Activated CD4-positive, alpha-beta T cell treated with anti-CD3 and anti-CD28 coated beads, Interleukin-2, amount 10 ng/mL, durations not matched to agents 7 days and 5 days (primary cell): ENCODE measurements around the gene GNAI2. TPM values are rescaled to one million over a fixed set of nuclear protein-coding genes. Genes with fewer than 3 reads are reported as not detected.
A peak's percentile ranks its signal among the peaks of the same experiment; 100 is the strongest.
"Not testable (repeated sequence)": the region's sequence is repeated elsewhere in the genome, so short reads cannot be mapped to it uniquely, and the experiment has no call there.

ENCODE experiments used
- CTCF ChIA-PET: fragments of 350-600 bp; sonication (Branson Sonifier 250); formaldehyde crosslinking; loops from one replicate; lab custom pipeline; 2021; ENCODE audit warnings: antibody characterized with exemption; lab: Charles Lee
- POLR2A ChIA-PET: fragments of 350-600 bp; sonication (Branson Sonifier 250); formaldehyde crosslinking; loops from one replicate; lab custom pipeline; 2021; ENCODE audit warnings: antibody characterized with exemption; lab: Charles Lee
- DNase-seq: peaks from one replicate; pipeline ENCODE4 v3.0.0-alpha.2; 2020
- H3K27ac Mint-ChIP-seq: one replicate; pipeline ENCODE4 v1.8.0; 2021; ENCODE audit warnings: mild to moderate bottlenecking, moderate library complexity, mixed read lengths
- H3K27me3 Mint-ChIP-seq: one replicate; pipeline ENCODE4 v1.8.0; 2021; ENCODE audit warnings: mixed read lengths
- H3K36me3 Mint-ChIP-seq: one replicate; pipeline ENCODE4 v1.8.0; 2021; ENCODE audit warnings: low read depth, mixed read lengths
- H3K4me1 Mint-ChIP-seq: one replicate; pipeline ENCODE4 v1.8.0; 2021; ENCODE audit warnings: mixed read lengths
- H3K4me3 Mint-ChIP-seq: one replicate; pipeline ENCODE4 v1.8.0; 2021; ENCODE audit warnings: mild to moderate bottlenecking, moderate library complexity, mixed read lengths
- H3K9me3 Mint-ChIP-seq: one replicate; pipeline ENCODE4 v1.8.0; 2021; ENCODE audit warnings: mixed read lengths
- total RNA-seq, 2 experiments: library from RNA; stranded (reverse); gene quantifications; one replicate each; pipeline ENCODE4 v1.2.3, GENCODE V29; 2021

Gene GNAI2
- total RNA-seq, 2 experiments from 2014 or later, result 489 to 524 TPM

DNA sequence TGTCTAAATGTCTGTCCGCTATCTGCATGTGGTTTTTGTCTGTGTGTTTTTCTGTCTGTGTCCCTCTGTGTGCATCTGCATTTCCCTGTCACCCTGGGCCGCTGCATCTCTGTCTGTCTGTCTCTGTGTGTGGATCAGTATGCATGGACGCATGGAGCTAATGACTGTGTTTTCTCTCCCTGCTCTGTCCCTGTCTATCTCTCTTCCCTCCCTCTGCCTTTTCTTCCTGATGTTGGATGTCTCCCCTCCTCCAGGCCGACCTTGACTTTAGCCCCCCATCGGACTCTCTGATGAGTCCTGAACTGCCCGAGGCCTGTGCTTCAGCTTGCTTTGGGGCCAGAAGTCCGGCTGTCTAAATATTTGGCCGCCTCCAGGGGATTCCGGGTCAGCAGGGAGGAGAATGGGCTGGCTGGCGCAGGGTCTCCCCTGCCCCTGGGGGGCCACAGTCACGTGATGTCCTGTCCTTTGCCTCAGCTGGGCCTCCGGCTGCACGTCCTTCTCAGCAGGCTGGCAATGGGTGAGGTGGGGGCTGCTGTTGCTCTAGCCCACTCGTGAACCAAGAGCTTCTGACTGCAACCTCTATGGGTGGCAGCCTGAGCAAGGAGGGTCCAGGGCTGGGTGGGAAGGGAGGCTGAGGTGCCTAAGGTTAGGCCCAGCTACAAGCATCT lies 27.2 kb upstream of the GNAI2 start:
- Mint-ChIP-seq H3K36me3 (no peaks in the 10 kb centered on the region), H3K9me3 (no peaks in the 10 kb centered on the region), H3K4me1 (peaks cover 2% of the 10 kb centered on the region), H3K27ac (no peak overlapping the region), H3K4me3 (no peak overlapping the region), H3K27me3 (peaks cover 30% of the 10 kb centered on the region)
- CTCF ChIA-PET, result interaction anchor here (0.6 to 4.5 kb wide), 4 partner anchors 9 to 146 kb away, joined by 3 to 27 read pairs (median 13); no protein-coding TSS in a partner anchor
- no peak for DNase-seq
- POLR2A ChIA-PET, result no interaction called here

DNA sequence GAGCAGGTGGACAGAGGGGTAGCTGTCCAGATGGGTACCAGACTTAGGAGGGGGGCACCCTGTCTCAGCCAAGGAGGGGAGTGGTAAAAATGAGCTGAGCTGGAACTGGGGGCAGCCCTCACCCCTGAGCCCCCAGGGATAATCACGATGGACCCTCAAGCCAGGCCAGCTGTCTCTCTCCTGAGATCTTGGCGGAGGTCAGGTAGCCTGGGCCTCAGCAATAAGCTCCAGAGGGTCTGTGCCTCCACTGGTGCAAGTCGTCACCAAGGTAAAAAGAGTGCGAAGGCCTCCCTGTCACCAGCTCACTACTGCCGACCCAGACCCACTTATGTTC lies 25.9 kb upstream of the GNAI2 start:
- POLR2A ChIA-PET, result no interaction called here
- H3K27ac Mint-ChIP-seq, result no peak overlapping the region

DNA sequence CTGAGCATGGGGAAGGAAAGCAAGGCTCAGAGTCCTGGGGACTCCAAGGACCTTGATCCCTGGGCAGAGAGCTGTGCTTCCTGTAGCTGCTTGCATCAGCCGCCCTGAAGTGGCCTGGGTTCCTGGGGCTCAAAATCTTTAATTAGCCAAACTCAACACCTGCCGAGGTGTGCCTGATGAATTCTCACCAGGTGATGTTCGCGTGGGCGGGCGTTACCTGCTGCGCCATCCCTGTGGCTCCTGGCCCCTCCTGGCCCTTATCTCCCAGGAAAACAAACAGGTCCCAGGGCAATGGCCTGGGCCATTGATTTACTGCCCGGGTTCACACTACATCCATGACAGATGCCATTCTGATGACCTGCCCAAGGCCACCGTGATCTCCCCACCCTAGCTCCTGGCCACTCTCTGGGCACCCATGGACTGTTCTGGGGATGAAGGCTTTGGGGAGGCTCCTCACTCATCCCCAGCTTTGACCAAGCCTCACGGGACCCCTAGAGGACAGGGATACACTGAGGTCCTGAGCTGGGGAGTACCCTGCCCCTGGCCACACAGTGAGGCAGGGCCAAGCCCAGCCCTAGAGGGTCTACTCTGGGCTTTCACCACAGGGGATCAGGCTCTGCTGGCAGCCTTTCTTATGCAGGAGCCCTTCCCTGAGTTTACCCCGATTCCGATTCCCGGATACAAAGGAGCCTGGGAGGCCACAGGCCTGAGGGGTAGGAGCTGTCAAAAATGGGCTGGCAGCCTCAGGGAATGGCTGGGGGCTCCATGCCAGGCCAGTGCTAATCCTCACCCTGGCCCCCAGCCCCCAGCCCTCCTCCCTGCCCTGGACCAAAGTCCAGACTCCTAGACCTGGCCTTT lies 25.3 kb upstream of the GNAI2 start:
- H3K27me3 Mint-ChIP-seq, result peaks cover 20% of the 10 kb centered on the region
- H3K9me3 Mint-ChIP-seq, result no peaks in the 10 kb centered on the region
- CTCF ChIA-PET, result interaction anchor here (0.7 to 4.5 kb wide), 8 partner anchors 8 to 64 kb away, joined by 3 to 27 read pairs (median 4); no protein-coding TSS in a partner anchor
- H3K4me3 Mint-ChIP-seq, result no peak overlapping the region
- no peaks in the 10 kb centered on the region for H3K36me3 Mint-ChIP-seq
- no peaks in the 10 kb centered on the region for H3K4me1 Mint-ChIP-seq
- no peak overlapping the region for H3K27ac Mint-ChIP-seq
- POLR2A ChIA-PET, result no interaction called here
- DNase-seq, result no peak

More for the DNA sequence above, 25.9 kb upstream of the GNAI2 start:
- no peak overlapping the region for H3K4me3 Mint-ChIP-seq
- H3K27me3 Mint-ChIP-seq, result peaks cover 21% of the 10 kb centered on the region
- H3K36me3 Mint-ChIP-seq, result no peaks in the 10 kb centered on the region
- no peak for DNase-seq
- CTCF ChIA-PET, result interaction anchor here (0.7 to 4.5 kb wide), 5 partner anchors 9 to 78 kb away, joined by 3 to 27 read pairs (median 5); no protein-coding TSS in a partner anchor
- no peaks in the 10 kb centered on the region for H3K4me1 Mint-ChIP-seq
- H3K9me3 Mint-ChIP-seq, result no peaks in the 10 kb centered on the region

GRCh38 chr3:50211368-50211717 lies 24.7 kb upstream of the GNAI2 start:
- POLR2A ChIA-PET, H3K9me3 Mint-ChIP-seq, DNase-seq, H3K4me3 Mint-ChIP-seq, H3K36me3 Mint-ChIP-seq, H3K4me1 Mint-ChIP-seq, H3K27ac Mint-ChIP-seq: not testable (repeated sequence)
- CTCF ChIA-PET, result interaction anchor here (0.7 to 4.5 kb wide), 8 partner anchors 8 to 303 kb away, joined by 3 to 27 read pairs (median 3); no protein-coding TSS in a partner anchor
- H3K27me3 Mint-ChIP-seq, result peaks cover 15% of the 10 kb centered on the region

- POLR2A ChIA-PET, result no interaction called here
- Mint-ChIP-seq H3K4me1 (no peaks in the 10 kb centered on the region), H3K4me3 (no peak overlapping the region), H3K9me3 (no peaks in the 10 kb centered on the region), H3K36me3 (no peaks in the 10 kb centered on the region), H3K27me3 (peaks cover 10% of the 10 kb centered on the region), H3K27ac (no peak overlapping the region)
- DNase-seq, result no peak
- CTCF ChIA-PET, result interaction anchor here (0.8 to 4.5 kb wide), 7 partner anchors 9 to 303 kb away, joined by 3 to 27 read pairs (median 3); no protein-coding TSS in a partner anchor
Measured at GRCh38 chr3:50211930-50212329, 24.1 kb upstream of the GNAI2 start.

DNA sequence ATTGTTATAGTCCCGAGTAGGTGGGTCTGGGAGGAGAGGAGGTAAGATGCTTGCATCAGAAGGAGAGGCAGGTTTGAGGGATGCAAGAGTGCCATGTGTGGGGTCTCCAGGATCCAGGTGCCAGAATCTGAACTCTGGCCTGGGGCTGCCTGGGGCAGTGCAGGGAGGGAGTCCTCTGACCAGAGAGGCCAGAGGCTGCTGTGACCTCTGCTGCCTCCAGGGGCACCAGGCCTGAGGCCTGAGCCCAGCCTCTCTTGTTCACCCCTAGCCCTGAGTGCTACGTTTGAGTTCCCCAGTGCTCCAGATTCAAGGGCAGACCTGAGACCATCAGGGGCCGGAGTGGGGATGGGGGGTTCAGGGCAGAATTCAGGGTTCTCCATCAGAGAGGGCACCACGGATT lies 23.5 kb upstream of the GNAI2 start:
- DNase-seq, result no peak
- H3K4me1 Mint-ChIP-seq, result no peaks in the 10 kb centered on the region
- peaks cover 6% of the 10 kb centered on the region for H3K27me3 Mint-ChIP-seq
- POLR2A ChIA-PET, result no interaction called here
- H3K9me3 Mint-ChIP-seq, result no peaks in the 10 kb centered on the region
- CTCF ChIA-PET, result interaction anchor here (0.8 to 4.5 kb wide), 3 partner anchors 13 to 18 kb away, joined by 3 to 27 read pairs (median 23); no protein-coding TSS in a partner anchor
- H3K36me3 Mint-ChIP-seq, result no peaks in the 10 kb centered on the region
- no peak overlapping the region for H3K4me3 Mint-ChIP-seq
- H3K27ac Mint-ChIP-seq, result peak overlapping the region; percentile 9

- Mint-ChIP-seq H3K27ac (no peak overlapping the region), H3K36me3 (no peaks in the 10 kb centered on the region), H3K27me3 (peaks cover 2% of the 10 kb centered on the region), H3K4me1 (no peaks in the 10 kb centered on the region), H3K9me3 (no peaks in the 10 kb centered on the region), H3K4me3 (no peak overlapping the region)
- ChIA-PET CTCF (interaction anchor here (0.9 to 4.5 kb wide), 3 partner anchors 12 to 33 kb away, joined by 4 to 27 read pairs (median 5); no protein-coding TSS in a partner anchor), POLR2A (no interaction called here)
- no peak for DNase-seq
Measured at GRCh38 chr3:50212971-50213370, 23.0 kb upstream of the GNAI2 start.

DNA sequence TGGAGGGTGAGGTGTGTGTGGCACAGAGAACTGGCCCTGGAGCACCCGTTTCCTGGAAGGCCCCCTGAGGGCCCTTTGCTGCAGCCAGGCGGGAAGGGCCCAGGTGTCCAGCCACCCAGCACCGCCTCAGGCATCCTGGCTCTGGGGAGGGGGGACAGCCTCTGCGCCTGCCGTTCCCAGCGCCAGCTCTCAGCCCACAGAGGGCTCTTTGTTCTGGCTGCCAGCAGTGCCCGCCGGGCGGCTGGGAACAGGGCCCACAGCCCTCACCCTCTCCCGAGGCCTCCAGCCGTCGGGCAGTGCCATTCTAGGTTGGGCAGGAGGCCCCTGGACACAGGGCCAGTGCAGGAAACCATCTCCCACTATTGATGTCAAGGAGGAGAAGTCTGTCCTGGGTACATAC lies 22.6 kb upstream of the GNAI2 start:
- Mint-ChIP-seq H3K36me3 (no peaks in the 10 kb centered on the region), H3K9me3 (no peaks in the 10 kb centered on the region), H3K27ac (no peak overlapping the region), H3K4me1 (no peaks in the 10 kb centered on the region), H3K4me3 (no peak overlapping the region), H3K27me3 (peaks cover 2% of the 10 kb centered on the region)
- ChIA-PET CTCF (interaction anchor here (0.9 to 17.4 kb wide), 3 partner anchors 11 to 33 kb away, joined by 4 to 175 read pairs (median 5); no protein-coding TSS in a partner anchor), POLR2A (no interaction called here)
- no peak for DNase-seq

GRCh38 chr3:50214824-50215223 lies 21.2 kb upstream of the GNAI2 start:
- no peaks in the 10 kb centered on the region for H3K36me3 Mint-ChIP-seq

DNA sequence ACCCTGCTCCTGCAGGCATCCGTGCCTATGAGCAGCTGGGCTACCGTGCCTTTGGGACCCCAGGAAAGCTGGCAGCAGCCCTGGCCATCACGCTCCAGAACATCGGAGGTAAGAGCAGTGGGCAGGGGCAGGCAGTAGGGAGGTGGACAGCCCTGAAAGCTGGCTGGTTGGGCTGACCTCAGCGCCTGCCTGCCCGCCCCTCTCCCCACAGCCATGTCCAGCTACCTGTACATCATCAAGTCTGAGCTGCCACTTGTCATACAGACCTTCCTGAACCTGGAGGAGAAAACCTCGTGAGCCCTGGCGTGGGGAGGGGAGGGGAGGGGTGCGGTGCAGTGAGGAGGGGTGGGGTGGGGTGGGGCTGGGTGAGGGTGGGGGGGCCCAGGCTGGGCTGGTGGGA lies 20.5 kb upstream of the GNAI2 start:
- H3K4me1 Mint-ChIP-seq, result no peaks in the 10 kb centered on the region
- no peak for DNase-seq
- H3K36me3 Mint-ChIP-seq, result no peaks in the 10 kb centered on the region
- H3K4me3 Mint-ChIP-seq, result no peak overlapping the region
- H3K27ac Mint-ChIP-seq, result no peak overlapping the region
- ChIA-PET CTCF (interaction anchor here (0.6 to 17.4 kb wide), 6 partner anchors 11 to 139 kb away, joined by 3 to 175 read pairs (median 4); no protein-coding TSS in a partner anchor), POLR2A (interaction anchor here (0.5 kb wide), 1 partner anchor 602 kb away, joined by 3 read pairs; no protein-coding TSS in a partner anchor)
- H3K9me3 Mint-ChIP-seq, result no peaks in the 10 kb centered on the region
- H3K27me3 Mint-ChIP-seq, result no peaks in the 10 kb centered on the region

More at GRCh38 chr3:50214824-50215223, 21.2 kb upstream of the GNAI2 start:
- Mint-ChIP-seq H3K9me3 (no peaks in the 10 kb centered on the region), H3K4me1 (no peaks in the 10 kb centered on the region), H3K27ac (no peak overlapping the region), H3K4me3 (no peak overlapping the region), H3K27me3 (no peaks in the 10 kb centered on the region)
- DNase-seq, result no peak
- ChIA-PET POLR2A (interaction anchor here (0.5 kb wide), 1 partner anchor 601 kb away, joined by 3 read pairs; no protein-coding TSS in a partner anchor), CTCF (interaction anchor here (0.8 to 17.4 kb wide), 5 partner anchors 11 to 83 kb away, joined by 3 to 175 read pairs (median 4); no protein-coding TSS in a partner anchor)

DNA sequence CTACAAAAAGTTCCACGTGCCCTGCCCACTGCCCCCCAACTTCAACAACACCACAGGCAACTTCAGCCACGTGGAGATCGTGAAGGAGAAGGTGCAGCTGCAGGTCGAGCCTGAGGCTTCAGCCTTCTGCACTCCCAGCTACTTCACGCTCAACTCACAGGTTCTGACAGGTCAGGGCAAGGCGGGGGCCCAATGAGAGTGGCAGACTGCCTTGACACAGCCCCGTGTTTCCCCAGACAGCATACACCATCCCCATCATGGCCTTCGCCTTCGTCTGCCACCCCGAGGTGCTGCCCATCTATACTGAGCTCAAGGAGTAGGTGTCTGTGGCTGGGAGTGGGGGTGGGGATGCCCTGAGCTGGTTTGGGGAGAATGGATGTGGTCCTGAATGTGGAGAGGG lies 18.3 kb upstream of the GNAI2 start:
- Mint-ChIP-seq H3K9me3 (no peaks in the 10 kb centered on the region), H3K36me3 (no peaks in the 10 kb centered on the region), H3K27ac (no peak overlapping the region), H3K4me3 (no peak overlapping the region), H3K4me1 (no peaks in the 10 kb centered on the region), H3K27me3 (no peaks in the 10 kb centered on the region)
- ChIA-PET CTCF (interaction anchor here (1.0 to 17.4 kb wide), 6 partner anchors 8 to 97 kb away, joined by 3 to 175 read pairs (median 4); no protein-coding TSS in a partner anchor), POLR2A (no interaction called here)
- no peak for DNase-seq

DNA sequence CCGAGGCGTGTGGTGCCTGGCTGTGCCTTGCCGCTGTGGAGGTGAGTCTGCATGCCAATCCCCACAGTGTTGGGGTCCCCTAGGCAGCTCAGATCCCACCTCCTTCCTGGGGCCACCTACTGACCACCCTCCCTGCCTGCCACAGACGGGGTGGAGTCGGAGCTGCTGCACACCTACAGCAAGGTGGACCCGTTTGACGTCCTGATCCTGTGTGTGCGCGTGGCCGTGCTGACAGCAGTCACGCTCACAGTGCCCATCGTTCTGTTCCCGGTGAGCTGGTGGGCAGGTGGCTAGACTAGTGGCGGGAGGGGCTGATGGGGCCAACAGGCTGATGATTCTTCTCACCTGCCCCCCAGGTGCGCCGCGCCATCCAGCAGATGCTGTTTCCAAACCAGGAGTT lies 17.6 kb upstream of the GNAI2 start:
- CTCF ChIA-PET, result interaction anchor here (1.1 to 17.4 kb wide), 8 partner anchors 8 to 98 kb away, joined by 3 to 175 read pairs (median 4); partner anchors contain the start of gene SLC38A3
- H3K27me3 Mint-ChIP-seq, result no peaks in the 10 kb centered on the region
- H3K4me3 Mint-ChIP-seq, result no peak overlapping the region
- H3K36me3 Mint-ChIP-seq, result no peaks in the 10 kb centered on the region
- no peak overlapping the region for H3K27ac Mint-ChIP-seq
- POLR2A ChIA-PET, result no interaction called here
- H3K9me3 Mint-ChIP-seq, result no peaks in the 10 kb centered on the region
- no peak for DNase-seq
- H3K4me1 Mint-ChIP-seq, result no peaks in the 10 kb centered on the region
